GM21381 (cell line): ENCODE data around the gene FDCSP.
"Not testable (repeated sequence)": the region's sequence is repeated elsewhere in the genome, so short reads cannot be mapped to it uniquely, and the experiment has no call there.

Experiments used
- ATAC-seq: cut with Tn5 transposase; IDR thresholded peaks from one replicate; pipeline ENCODE4 v1.9.1; 2021; ENCODE audit warnings: mild to moderate bottlenecking, moderate library complexity; ENCODE audit not compliant: unreplicated experiment

The FDCSP gene

DNA sequence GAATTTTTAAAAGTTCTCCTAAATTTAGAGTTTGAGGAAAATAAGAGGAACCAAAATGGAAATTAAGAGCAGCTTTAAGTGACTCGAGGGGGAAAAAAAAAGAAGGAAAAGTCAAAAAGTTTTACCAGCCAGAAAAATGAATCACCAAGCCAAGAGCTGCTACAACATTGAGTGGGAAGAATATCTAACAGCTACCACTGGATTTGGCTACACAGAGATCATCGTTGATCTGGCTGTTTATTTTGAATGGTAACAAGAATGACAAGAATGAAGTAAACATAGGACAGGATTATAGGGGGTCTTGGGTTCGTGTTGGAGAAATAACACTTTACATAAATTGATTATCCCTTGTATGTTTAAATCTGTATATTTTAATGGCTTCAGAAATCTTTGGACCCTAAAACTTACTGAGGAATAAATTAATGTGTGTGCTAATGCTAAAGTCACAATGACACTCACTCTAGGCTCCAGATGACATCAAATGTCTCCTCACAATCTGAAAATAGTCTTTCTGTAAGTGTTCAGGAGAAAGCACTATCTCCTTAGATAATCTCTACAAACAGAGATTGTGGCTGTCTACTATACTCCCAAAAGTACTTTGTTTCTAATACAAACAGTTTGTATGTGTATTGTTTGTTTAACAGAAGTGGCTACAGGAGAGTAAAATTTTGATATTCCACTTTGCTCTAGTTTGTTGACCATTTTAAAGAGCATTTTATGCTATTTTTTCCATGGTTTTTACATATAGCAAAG lies 13.4 kb downstream of the FDCSP start:
- no peak for ATAC-seq

DNA sequence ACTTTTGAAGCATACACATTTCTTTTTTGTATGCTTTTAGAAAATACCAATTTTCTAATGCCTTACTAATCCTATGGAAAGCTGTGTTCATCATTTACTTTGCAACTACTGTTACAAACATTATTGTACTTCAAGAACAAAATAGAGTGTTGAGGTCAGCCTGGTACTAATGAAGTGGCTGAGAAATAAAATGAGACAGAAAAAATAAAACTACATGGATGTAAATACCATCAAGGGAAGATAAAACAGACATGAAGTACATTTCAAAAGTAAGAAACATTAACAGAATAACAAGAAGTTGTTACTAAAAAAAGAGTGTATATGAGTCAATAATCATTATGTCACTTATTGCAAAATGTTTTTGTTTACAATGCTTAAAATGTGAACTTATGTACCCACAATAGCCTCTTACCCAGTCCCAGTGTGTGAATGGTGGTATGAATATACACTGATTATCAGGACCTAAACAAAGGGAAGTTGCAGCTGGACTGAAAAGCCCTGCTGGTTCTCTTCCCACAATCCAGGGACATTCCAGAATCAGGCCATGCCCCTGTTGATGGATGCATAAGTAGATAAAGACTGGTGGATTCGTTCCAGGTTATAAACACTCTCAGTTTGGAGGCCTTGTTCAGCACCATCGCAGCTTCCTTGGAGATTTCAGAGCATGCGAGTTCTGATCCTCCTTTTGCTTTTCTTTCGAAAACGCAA lies 14.1 kb downstream of the FDCSP start:
- ATAC-seq: no peak

- ATAC-seq: not testable (repeated sequence)
Observed at GRCh38 chr4:70242297-70242696, 16.4 kb downstream of the FDCSP start, which contains the start of gene CSN3. CSN3 (plus strand) TSS chr4:70242597; CDS start chr4:70244820, 2,223 bp downstream.

- no peak for ATAC-seq
Observed at GRCh38 chr4:70243091-70243490, 17.2 kb downstream of the FDCSP start.

DNA sequence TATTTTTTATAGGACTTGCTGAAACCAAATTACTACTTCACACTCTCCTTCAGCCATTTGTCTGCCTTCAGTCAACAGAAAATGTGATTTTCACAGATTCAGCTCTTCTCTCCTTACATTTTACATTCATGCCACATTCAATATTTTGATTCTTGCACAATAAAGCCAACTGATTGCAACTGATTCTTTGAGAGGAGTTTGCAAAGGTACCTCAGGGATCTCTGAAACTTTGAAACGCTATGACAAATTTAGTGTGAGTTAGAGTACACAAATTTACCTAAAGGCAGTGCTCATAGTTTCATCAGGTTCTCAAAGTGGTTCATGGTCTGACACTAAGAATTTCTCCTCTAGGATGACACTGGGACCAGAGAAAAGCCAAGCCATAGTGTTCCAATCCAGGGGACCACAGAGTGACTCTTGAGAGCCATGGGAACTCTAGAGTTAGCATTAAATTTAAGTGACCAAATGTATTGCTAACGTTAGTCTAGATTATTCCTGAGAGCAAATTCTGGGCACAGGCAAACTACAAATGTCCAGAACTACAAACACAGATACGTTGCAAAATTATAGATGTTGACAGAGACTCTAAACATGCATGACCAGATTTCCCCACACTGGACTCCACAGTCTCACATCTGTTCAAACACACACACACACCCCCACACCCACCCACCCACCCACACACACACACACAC lies 25.5 kb downstream of the FDCSP start:
- no peak for ATAC-seq

- ATAC-seq: no peak
Observed at GRCh38 chr4:70251945-70252277, 26.0 kb downstream of the FDCSP start.

GRCh38 chr4:70269674-70270073 lies 43.8 kb downstream of the FDCSP start:
- no peak for ATAC-seq

DNA sequence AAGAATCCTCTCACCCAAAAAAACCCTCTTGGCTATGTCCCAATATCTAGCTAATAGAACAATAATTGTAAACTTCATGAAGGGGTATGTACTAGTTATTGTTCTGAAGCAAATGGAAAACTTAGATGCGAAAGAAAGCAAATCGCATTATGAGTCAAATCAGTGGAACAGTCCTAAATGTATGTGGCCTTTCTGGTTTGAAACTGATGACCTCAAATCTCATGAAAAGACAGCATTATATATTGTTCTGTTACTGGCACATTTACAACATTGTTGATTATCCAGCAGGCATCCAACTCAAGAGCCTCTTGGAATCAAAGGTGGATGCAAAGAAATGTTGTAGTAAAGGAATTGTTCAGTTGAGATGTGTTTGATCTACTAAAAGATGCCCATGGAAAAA lies 51.2 kb downstream of the FDCSP start:
- ATAC-seq: no peak

- no peak for ATAC-seq
Observed at GRCh38 chr4:70280567-70280966, 54.6 kb downstream of the FDCSP start.
